ENCODE measurements around the gene CYP1B1. TPM values are rescaled to one million over a fixed set of nuclear protein-coding genes. Genes with fewer than 3 reads are reported as not detected.
"Not testable (repeated sequence)": the region's sequence is repeated elsewhere in the genome, so short reads cannot be mapped to it uniquely, and the experiment has no call there.

CYP1B1 gene
- total RNA-seq, 2 experiments from 2014 or later: 6.8 to 6.9 TPM

DNA sequence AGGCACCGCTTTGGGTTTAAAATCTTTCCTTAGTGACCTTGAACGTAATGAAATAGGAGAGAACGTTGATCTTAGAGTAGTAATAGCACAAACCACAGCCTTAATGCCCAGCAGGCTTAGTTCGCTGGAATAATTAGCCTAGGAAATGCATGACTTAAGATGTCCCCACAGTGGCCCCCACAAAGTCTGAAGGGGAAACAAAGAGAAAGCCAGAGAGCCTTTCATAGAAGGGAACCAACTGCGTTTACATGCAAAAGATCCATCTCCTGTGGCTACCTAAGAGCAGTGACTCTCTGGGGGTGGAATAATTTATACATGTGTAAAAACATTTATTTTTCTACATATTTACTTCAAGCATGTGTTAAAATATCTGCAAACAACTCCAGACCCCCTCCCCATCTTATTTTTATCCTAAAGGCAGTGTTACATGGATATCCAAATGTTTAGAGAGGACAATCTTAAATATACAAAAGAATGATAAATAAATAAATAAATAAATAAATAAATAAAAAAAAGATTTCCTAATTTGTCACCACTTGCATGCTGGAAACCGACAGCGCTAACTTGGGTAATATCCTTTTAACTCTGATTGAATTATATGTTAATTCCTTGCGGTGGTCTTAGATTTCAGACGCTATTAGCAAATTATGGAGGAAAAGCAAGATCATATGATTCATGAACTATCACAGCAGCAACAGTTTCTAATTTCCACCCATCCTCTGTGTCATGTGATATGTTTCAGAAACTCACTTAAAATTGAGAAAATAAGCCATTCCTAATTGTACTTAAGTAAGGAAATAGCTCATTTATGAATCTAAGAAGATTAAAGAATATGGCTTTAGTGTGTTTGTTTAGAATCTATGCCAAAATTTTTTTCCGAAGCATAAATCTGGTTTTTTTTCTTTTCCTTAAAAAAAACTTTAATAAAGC is 23.4 kb upstream of the CYP1B1 start:
- CTCF ChIA-PET: no interaction called here
- POLR2A ChIA-PET: no interaction called here

DNA sequence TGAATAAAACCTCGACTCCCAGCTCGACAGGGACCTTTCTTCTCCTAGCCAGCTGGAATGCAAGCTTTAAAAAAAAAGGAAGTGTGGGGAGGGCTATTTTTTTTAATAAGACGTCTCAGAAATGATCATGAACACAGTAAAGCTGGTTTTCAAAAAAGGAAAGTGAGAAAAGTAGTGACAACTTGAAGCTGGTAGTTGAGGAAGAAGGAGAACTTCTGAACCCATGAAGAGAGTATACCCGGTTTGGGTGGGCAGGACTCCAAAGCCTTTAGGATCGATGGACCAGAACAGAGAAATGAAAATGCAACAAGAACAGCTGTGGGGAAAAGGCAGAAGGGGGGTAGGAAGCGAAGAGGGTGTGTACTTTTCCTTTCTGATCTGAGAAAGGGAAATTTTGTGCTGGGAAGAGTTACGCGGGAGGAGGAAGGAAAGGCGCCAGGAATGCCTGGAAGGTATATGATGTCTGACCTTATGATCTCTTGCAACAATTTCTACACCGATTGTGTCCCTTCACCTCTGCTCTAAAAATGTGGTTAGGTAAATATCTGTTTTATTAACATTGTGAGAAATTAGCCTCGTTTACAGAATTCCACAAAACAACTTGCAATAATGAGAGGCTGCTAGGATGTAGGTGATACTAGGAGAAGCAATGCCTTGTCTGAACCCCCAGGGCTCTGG is 22.6 kb upstream of the CYP1B1 start:
- ChIA-PET POLR2A (no interaction called here), CTCF (no interaction called here)

DNA sequence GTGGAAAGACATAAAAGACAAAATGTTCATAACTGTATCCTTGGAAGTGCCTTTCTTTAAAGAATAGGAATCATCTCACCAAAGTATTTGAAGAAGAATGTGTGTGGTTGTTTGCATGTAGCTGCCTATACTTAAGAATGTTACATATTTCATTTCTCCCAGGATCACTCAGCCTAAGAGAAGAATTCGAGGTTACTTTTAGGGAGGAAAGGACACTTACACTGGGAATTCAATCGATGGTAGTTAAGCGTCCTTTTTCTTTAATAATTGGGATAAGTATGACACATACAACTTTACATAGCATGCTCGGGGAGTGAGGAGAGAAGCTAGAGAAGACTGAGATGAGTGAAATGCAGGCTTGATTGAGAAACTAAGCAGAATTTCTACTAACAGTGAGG is 22.0 kb upstream of the CYP1B1 start:
- POLR2A ChIA-PET: no interaction called here

DNA sequence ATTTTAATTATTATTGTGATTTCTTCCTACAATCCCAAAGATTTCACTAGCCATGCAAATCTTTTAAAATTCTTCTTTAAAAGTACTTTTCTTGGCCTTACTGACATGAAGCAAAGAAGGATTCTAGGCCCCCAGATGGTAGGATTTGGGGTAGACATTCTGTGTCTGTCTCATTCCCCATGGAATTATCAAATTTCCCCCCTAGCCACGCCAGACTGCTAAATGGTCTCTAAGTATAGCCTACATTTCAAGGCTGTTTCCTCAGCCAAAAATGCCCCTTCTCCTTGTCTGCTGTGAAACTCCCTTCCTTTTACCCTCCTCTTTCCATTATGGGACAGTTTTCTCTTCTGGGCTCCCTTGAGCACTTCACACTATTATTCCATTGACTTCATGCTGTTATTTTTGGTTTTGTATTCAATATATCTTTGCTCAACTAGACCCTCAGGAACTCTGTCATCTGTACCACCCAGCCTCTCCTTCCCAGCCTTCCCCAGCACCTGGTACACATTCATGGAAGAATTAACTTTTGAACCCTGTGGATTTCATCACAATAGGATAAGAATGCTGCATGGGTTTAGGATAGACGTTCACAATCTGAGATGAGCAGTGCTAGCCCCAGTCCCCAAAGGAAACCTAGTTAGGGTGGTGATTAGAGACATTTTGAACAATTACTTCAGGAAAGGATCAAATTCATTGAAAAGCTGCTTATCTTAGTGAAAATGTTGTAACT is 21.5 kb upstream of the CYP1B1 start:
- POLR2A ChIA-PET: no interaction called here
- CTCF ChIA-PET: no interaction called here

More for the DNA sequence above, 22.0 kb upstream of the CYP1B1 start:
- CTCF ChIA-PET: no interaction called here

DNA sequence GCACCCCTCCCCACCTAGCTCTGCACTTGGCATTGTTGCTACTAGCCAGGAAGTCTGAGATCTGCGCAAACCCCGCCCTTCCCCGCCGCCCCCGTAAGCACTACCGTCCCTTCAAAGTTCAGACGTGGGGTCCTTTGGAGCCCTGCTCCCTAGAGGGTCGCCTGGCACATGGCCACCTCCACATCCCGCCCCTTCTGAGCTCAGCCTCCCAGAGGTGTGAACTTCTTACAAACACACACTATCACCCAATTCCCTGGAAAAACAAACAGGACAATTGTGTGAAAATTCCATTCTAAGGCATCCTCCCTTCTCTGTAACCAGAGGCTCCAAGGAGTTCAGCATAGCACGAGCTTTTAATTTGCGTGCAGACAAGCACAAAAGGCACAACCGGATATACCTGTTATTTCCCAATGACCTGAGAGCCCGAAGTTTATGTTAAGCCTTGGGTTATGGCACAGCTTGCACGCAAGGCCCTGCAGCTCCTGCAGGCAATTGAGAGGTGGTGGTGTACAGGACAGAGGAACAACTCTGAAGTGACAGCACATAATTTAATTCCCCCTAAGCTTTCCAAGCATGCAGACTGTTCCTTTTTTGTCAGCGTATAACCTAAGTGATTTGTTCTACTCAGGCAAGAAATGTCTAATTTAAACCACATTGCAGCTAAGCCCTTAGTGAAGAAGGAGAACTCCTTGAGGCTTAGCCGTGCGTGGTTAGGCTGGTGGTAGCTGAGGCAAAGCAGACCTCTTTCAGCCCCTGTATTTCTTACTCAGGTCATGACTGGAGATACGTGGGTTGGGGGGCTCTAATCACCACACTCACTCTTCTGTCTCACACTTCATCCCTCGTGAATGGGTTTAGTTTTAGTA is 20.3 kb upstream of the CYP1B1 start:
- CTCF ChIA-PET: interaction anchor here (0.6 kb wide), 1 partner anchor 49 kb away, joined by 4 read pairs; no protein-coding TSS in a partner anchor
- POLR2A ChIA-PET: no interaction called here

DNA sequence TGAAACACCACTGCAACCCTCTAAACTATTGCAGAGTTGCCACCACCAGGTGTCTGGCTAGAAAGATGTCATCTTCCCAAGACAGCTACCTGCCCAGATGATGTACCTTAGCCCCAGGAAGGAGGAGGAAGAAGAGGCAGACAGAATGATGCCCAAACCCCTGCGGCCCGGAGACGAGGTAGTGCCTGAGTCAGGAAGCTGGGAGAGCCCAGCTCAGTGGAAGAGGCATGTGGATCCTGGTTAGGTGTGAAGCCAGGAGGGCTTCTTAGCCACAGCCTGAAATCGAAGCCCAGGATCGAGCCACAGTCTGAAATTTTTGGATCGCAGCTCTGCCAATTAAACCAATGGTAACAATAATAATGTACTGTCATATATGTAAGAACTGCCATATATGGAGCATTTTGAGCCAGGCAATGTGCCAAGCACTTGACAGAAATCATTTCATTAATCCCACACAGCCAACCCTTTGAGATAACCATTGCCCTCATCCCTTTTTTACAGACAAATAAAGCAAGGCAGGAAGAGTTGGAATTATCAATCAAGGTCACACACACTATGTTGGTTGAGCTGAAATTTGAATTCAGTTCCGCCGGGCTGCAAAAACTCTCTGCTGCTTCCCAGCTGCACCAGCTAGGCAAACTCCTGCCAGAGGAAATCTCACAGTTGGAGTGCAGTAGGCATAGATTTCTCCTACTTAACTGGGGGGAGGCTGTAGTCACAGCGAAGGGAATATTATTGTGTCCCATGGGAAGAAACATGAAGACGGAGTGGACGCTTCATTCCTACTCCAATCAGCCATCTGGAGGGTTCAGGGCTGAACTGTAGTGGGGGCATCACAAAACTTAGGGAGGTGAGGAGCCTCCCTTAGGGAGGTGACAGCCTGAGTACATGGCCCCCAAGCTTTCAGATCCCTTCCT is 19.4 kb upstream of the CYP1B1 start:
- ChIA-PET POLR2A (no interaction called here), CTCF (interaction anchor here (0.6 to 1.1 kb wide), 2 partner anchors 48 to 413 kb away, joined by 3 to 4 read pairs; no protein-coding TSS in a partner anchor)

DNA sequence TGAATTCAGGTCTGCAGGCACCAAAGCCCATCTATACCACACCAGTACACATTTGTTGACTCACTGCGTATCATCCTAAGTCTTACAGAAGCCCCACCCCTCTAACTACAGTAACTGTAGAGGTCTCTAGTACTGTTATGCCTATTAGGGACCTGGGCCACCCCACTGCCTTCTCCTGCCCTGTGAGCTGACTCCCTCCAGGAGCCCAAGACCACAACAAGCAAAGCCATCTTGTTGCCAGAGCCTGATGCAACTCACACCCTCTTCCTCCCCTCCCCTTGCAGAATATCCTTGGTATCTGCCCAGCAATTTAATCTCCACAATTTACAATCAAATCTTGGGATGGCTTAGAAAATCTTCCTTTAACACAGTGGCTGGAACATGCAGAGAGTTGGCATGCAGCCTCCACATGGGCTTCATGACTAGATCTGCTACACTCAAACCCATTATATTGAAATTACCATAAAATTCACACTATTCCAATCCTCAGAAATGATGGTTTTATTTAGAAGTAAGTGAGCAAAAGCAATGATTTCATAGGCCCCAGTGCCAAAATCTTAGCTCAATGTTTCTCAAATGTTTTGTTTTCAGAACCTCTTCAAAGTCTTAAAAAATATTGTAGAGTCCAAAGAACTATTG is 17.7 kb upstream of the CYP1B1 start:
- CTCF ChIA-PET: interaction anchor here (0.7 to 1.9 kb wide), 2 partner anchors 17 to 298 kb away, joined by 3 to 5 read pairs; partner anchors contain the start of gene CYP1B1
- POLR2A ChIA-PET: no interaction called here

DNA sequence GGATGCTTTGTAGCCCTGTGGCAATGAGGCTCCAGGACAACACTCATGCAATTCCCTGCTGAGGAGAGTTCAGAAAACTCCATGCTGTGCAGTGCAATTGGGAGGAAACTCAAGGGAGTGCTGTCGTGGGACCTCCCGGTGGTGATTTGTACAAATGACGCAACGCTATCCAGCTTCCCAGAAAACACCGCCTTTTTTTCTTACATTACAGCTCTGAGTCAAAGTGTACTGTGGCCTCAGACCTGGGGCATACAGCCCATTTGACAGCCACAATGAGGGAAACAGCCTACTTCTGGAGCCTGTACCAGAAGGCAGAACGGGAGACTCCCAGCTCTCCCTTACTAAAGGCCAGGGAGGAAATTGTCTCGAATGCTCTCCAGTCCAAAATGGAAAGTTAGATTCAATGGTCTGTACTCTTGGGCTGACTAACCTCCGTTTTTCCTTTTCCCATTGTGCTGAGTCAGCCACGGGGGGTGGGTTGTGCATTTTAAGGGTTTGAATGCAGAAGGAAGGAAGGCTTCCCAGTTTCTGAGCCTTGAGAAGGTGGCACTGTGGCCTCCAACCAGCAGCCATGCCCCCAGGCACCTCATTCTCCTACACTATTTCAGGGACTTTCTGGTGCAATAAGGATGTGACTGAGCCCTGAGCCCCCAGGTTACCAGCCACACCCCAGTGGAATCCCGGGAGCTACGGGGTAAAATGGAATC is 16.4 kb upstream of the CYP1B1 start:
- ChIA-PET POLR2A (interaction anchor here (0.6 kb wide), 1 partner anchor 182 kb away, joined by 5 read pairs; no protein-coding TSS in a partner anchor), CTCF (interaction anchor here (1.9 kb wide), 1 partner anchor 16 kb away, joined by 5 read pairs; the partner anchor contains the start of gene CYP1B1)

DNA sequence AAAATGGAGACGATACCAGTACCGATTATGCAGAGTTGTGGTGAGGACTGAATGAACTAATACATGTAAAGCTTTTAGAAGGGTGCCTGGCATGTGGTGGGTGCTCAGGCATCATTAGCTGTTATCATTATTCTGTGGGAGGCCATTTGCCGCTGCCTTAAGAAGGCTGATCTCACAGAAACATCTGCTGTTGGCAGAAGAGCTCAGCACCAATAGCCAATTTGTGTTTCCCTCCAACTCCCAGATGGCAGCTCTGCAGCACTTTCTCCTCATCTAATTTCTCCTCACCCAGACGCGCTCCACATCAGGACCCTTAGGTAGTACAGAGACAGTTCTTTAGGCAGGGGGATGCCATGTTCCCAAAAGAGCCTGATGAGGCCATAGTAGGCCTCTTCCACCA is 15.8 kb upstream of the CYP1B1 start:
- ChIA-PET CTCF (no interaction called here), POLR2A (interaction anchor here (0.6 kb wide), 1 partner anchor 183 kb away, joined by 5 read pairs; no protein-coding TSS in a partner anchor)

DNA sequence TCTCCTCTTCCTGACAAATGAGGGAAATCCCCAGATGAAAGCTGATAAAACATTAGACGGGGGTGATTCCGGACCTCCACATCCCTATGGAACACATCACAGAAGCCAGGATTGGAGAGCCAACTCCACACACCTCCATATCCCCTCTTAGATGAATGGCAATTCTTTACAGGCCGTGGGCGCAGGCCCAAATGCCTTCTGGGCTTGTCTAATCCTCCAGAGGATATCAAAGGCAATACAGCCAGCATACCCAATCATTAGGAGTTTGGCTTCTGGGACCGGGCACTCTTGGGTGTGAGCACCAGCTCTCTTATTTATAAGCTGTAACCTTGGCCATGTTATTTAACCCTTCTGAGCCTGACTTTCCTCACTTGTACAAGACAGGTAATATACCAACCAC is 15.0 kb upstream of the CYP1B1 start:
- POLR2A ChIA-PET: no interaction called here
- CTCF ChIA-PET: no interaction called here

DNA sequence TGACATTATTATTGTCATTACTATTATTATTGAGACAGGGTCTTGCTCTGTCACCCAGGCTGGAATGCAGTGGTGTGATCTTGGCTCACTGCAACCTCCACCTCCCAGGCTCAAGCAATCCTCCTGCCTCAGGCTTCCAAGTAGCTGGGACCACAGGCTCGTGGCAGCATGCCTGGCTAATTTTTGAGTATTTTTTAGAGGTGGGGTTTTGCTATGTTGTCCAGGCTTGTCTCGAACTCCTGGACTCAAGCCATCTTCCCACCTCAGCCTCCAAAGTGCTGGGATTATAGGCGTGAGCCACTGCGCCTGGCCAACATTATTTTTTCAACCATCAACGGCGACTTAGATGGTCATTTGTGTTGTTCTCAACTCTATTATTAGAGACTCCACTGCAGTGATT is 14.3 kb upstream of the CYP1B1 start:
- CTCF ChIA-PET, POLR2A ChIA-PET: not testable (repeated sequence)

DNA sequence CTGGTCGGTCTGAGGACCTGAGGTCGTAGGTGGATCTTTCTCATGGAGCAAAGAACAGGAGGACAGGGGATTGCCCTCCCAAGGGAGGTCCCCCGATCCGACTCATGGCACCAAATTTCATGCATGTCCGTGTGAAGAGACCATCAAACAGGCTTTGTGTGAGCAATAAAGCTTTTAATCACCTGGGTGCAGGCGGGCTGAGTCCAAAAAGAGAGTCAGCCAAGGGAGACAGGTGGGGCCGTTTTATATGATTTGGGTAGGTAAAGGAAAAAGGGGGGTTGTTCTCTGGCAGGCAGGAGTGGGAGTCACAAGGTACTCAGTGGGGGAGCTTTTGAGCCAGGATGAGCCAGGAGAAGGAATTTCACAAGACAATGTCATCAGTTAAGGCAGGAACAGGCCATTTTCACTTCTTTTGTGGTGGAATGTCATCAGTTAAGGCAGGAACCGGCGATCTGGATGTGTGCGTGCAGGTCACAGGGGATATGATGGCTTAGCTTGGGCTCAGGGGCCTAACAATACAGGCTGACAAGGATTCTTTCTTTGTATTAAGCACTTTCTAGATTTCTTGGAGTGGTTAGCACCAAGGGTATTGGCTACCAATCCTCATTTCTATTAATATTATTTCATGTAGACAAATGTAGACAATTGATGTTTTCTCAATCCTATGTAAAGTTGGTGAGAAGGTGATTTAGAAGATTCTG is 10.2 kb upstream of the CYP1B1 start:
- CTCF ChIA-PET: not testable (repeated sequence)
- POLR2A ChIA-PET: interaction anchor here (0.6 kb wide), 1 partner anchor 385 kb away, joined by 4 read pairs; no protein-coding TSS in a partner anchor

DNA sequence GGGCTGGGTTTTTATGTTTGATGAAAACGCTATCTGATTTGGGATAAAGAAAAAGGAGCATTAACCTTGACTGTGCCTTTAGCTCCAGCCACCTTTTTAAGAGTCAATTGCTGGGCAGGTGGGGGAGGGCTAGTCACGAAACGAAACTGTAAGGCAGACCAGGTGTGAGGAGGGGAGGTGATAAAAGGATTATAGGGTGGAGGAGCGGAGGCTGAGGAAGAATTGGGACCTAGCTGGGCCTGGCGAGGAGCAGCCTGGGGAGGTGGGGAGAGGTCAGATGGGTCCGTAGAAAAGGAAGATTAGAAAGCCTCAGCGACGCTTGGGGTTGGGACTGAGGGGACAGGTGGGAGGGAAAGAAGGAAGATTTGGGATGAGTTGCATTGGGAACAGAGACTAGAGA is 8.6 kb upstream of the CYP1B1 start:
- CTCF ChIA-PET, POLR2A ChIA-PET: not testable (repeated sequence)

DNA sequence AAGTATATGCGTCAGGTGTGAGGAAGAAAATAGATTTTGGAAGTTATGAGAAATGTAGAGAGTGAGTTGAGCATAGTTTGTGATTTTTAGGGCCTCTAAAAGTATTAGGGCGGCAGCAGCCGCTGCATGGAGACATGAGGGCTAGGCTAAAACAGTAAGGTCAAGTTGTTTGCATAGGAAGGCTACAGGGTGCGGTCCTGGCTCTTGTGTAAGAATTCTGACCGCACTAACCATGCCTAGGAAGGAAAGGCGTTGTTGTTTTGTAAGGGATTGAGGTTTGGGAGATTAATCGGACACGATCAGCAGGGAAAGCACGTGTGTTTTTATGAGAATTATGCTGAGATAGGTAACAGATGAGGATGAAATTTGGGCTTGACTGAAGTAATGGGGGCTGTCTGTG is 6.8 kb upstream of the CYP1B1 start:
- CTCF ChIA-PET, POLR2A ChIA-PET: not testable (repeated sequence)

DNA sequence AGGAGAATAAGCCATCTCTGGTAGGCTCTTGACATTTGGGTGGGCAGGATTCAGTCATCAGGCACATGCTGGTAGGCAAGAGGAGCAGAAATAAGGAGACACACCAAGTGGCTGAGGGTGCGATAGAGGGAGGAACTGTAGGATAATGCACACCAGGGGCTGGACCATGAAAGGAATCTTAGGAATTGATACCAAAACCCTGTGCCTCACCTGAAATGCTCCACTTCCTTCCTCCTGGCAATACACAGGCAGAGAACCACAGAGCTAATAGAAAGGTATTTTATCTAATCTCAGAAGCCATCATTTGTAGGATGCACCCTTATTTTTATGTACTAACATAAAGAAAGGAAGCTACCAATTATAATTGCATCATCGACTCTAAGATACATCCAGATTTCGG is 4.4 kb upstream of the CYP1B1 start:
- CTCF ChIA-PET: no interaction called here
- POLR2A ChIA-PET: no interaction called here

DNA sequence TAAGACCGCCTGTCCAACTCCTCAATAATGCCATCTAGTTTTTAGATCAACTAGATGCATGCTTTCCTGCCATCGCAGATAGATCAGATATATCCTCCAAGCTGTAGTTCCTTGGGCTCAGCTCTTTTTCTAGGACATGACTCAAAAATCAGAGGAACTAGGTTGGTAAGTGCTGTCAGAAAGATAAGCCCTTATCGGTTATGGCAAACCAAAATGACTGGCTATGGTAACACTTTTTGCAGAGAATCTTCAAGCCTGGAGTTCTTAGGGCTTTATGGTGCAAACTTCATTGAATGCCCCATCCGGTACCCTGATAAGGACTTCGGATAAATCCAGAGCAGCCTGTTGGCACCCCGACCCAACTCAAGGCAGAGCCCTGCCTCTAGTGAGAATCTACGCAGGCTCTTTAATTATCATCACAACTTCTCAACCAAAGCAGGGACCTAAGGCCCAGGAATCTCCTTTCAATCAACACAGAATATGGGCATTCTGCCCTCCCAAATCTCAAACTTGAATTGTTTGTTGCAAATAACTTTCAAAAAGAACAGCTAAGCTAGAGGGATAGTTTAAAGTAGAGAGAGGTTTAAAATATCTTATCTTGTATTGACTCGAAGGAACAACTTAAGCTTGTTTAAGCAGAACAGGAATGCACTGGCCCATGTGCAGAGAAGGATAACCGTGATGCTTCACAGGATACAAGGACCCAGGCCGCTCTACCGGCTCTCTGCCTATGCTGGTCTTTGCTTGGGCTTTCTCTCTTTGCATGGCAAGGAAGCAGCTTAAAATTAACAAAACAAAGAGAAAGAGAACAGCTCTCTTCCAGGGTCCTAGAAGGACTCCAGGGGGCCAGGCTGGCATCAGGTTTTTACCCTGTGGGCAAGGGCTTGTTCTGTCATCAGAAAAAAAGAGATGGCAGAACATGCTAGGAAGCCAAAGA is 3.4 kb upstream of the CYP1B1 start:
- ChIA-PET POLR2A (no interaction called here), CTCF (no interaction called here)
